ENCODE data around the gene RRAGC.
A peak's percentile ranks its signal among the peaks of the same experiment; 100 is the strongest.

Gene RRAGC

GRCh38 chr1:38834937-38835827, 24.4 kb downstream of the RRAGC start:
- TF ChIP-seq, protein P1, sequence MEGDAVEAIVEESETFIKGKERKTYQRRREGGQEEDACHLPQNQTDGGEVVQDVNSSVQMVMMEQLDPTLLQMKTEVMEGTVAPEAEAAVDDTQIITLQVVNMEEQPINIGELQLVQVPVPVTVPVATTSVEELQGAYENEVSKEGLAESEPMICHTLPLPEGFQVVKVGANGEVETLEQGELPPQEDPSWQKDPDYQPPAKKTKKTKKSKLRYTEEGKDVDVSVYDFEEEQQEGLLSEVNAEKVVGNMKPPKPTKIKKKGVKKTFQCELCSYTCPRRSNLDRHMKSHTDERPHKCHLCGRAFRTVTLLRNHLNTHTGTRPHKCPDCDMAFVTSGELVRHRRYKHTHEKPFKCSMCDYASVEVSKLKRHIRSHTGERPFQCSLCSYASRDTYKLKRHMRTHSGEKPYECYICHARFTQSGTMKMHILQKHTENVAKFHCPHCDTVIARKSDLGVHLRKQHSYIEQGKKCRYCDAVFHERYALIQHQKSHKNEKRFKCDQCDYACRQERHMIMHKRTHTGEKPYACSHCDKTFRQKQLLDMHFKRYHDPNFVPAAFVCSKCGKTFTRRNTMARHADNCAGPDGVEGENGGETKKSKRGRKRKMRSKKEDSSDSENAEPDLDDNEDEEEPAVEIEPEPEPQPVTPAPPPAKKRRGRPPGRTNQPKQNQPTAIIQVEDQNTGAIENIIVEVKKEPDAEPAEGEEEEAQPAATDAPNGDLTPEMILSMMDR (IDR thresholded peaks at IDR 0.05) = peak; percentile 79

DNA sequence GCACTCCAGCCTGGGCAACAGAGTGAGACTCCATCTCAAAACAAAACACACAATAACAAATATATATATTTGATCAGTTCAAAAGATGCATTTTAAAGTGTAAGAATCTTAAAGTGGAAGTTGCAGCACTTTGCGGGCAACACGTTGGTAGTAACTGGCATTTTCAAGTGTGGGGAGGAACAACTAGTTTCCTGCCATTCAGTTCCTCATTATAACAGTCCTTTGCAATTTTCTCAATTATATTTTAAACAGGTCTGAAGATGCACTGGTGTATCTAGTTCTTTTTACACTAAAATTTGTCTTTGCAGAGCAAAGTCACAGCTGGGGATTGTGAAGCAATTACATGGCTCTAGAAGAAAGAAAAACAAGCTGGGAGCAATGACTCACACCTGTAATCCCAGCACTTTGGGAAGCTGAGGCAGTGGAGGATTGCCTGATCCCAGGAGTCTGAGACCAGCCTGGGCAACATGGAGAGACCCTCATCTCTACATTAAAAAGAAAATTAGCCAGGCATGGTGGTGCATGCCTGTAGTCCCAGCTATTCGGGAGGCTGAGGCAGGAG, 25.3 kb downstream of the RRAGC start:
- Histone ChIP-seq H3K27ac (peak overlapping the region; percentile 86), H3K4me3 (ENCODE audit: low read depth in 1 of 2, low read length in 1 of 2) (peak overlapping the region in 1 of 2 experiments; percentile 25), H3K4me1 (ENCODE audit: control insufficient read depth in 1 of 2, insufficient read depth in 1 of 2, low read depth in 1 of 2, low read length in 1 of 2) (peaks cover 52 to 58% of the 10 kb centered on the region in 2 experiments), H3K27me3 (no peaks in the 10 kb centered on the region), H3K9me3 (no peaks in the 10 kb centered on the region), H3K36me3 (peaks cover 17% of the 10 kb centered on the region)
- TF ChIP-seq, protein P1 (IDR thresholded peaks at IDR 0.05) = no peak

More at GRCh38 chr1:38834937-38835827, 24.4 kb downstream of the RRAGC start:
- no peaks in the 10 kb centered on the region for H3K27me3 ChIP-seq
- H3K4me3 ChIP-seq (ENCODE audit: low read depth in 1 of 2, low read length in 1 of 2) = peak overlapping the region in 1 of 2 experiments; percentile 15
- peaks cover 25% of the 10 kb centered on the region for H3K36me3 ChIP-seq
- H3K27ac ChIP-seq = peak overlapping the region; percentile 86
- no peaks in the 10 kb centered on the region for H3K9me3 ChIP-seq
- H3K4me1 ChIP-seq (ENCODE audit: control insufficient read depth in 1 of 2, insufficient read depth in 1 of 2, low read depth in 1 of 2, low read length in 1 of 2) = peaks cover 52 to 56% of the 10 kb centered on the region in 2 experiments

DNA sequence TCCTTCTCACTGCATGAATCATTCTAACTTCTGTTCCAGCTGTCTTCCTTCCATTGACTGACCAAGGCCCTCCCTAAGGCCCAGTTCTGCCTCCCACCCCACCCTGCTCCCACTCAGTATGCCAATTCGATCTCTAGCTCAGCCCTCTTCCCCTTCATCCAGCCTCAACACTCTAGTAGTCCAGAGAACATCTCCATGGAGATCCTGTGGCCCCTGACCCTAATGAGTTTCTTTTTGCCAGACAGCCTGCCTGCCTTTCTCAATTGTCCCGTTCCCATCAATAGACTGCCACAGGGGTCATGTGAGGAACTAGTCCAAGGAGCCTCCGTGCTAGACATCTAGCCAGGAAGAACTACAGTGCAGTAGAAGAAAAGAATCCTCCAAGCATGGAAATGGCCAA, 26.4 kb downstream of the RRAGC start:
- H3K4me3 ChIP-seq (ENCODE audit: low read depth in 1 of 2, low read length in 1 of 2) = peak overlapping the region in 1 of 2 experiments; percentile 25
- TF ChIP-seq, protein P1 (IDR thresholded peaks at IDR 0.05) = no peak
- no peaks in the 10 kb centered on the region for H3K9me3 ChIP-seq

GRCh38 chr1:38832370-38832734, 27.2 kb downstream of the RRAGC start:
- Histone ChIP-seq H3K27ac (peak overlapping the region; percentile 86), H3K9me3 (no peaks in the 10 kb centered on the region), H3K27me3 (no peaks in the 10 kb centered on the region), H3K4me1 (ENCODE audit: control insufficient read depth in 1 of 2, insufficient read depth in 1 of 2, low read depth in 1 of 2, low read length in 1 of 2) (peaks cover 69 to 75% of the 10 kb centered on the region in 2 experiments), H3K36me3 (no peaks in the 10 kb centered on the region), H3K4me3 (ENCODE audit: low read depth in 1 of 2, low read length in 1 of 2) (no peak overlapping the region)
- TF ChIP-seq, protein P1 (IDR thresholded peaks at IDR 0.05) = no peak

More for the DNA sequence above, 26.4 kb downstream of the RRAGC start:
- H3K27ac ChIP-seq = peak overlapping the region; percentile 86
- no peaks in the 10 kb centered on the region for H3K27me3 ChIP-seq
- peaks cover 5% of the 10 kb centered on the region for H3K36me3 ChIP-seq
- peaks cover 61 to 67% of the 10 kb centered on the region in 2 experiments for H3K4me1 ChIP-seq (ENCODE audit: control insufficient read depth in 1 of 2, insufficient read depth in 1 of 2, low read depth in 1 of 2, low read length in 1 of 2)

- H3K4me1 ChIP-seq (ENCODE audit: control insufficient read depth in 1 of 2, insufficient read depth in 1 of 2, low read depth in 1 of 2, low read length in 1 of 2) = peaks cover 74 to 80% of the 10 kb centered on the region in 2 experiments
- TF ChIP-seq, protein P1 (IDR thresholded peaks at IDR 0.05) = no peak
- no peak overlapping the region for H3K4me3 ChIP-seq (ENCODE audit: low read depth in 1 of 2, low read length in 1 of 2)
- no peaks in the 10 kb centered on the region for H3K36me3 ChIP-seq
- no peaks in the 10 kb centered on the region for H3K27me3 ChIP-seq
- no peak overlapping the region for H3K27ac ChIP-seq
- H3K9me3 ChIP-seq = no peaks in the 10 kb centered on the region
Observed at GRCh38 chr1:38831731-38832369, 27.7 kb downstream of the RRAGC start.
